GM23338 (cell line): ENCODE data around the gene XIST.

Experiments used
- CREB1 ChIP-seq: fragments of 250-450 bp; sonication (Bioruptor Pico); IDR thresholded peaks from 2 replicates; pipeline ENCODE4 v1.5.0; 2020; ENCODE audit warnings: low read depth, mild to moderate bottlenecking, moderate library complexity
- CTCF ChIP-seq, 2 experiments: fragments of 200-600 bp in 1 of 2; sonication (generic) in 1 of 2; conservative IDR thresholded peaks; 2 replicates each; pipeline versions ENCODE4 v1.5.1 to v1.6.1; 2016 to 2017; ENCODE audit warnings: antibody characterized with exemption in 2 of 2, low read depth in 2 of 2, mild to moderate bottlenecking in 2 of 2, moderate library complexity in 1 of 2
- EZH2 ChIP-seq: fragments of 200-600 bp; sonication (generic); IDR thresholded peaks from one replicate; pipeline ENCODE4 v1.8.0; 2017; ENCODE audit warnings: antibody characterized with exemption, mild to moderate bottlenecking, low read depth; ENCODE audit not compliant: unreplicated experiment
- EZH2phosphoT487 ChIP-seq: fragments of 200-600 bp; sonication (generic); IDR thresholded peaks from one replicate; pipeline ENCODE4 v1.8.1; 2018; ENCODE audit warnings: antibody characterized with exemption; ENCODE audit not compliant: unreplicated experiment
- JUNB ChIP-seq: IDR thresholded peaks from one replicate; pipeline ENCODE4 v1.6.1; 2016; ENCODE audit warnings: antibody characterized with exemption; ENCODE audit not compliant: unreplicated experiment
- NANOG ChIP-seq: IDR thresholded peaks from 2 replicates; pipeline ENCODE4 v1.6.1; 2016; ENCODE audit warnings: antibody characterized with exemption, borderline replicate concordance
- POLR2AphosphoS5 ChIP-seq: IDR thresholded peaks from 2 replicates; pipeline ENCODE4 v1.6.1; 2016; ENCODE audit warnings: antibody characterized with exemption, low read depth
- REST ChIP-seq: IDR thresholded peaks from one replicate; pipeline ENCODE4 v1.6.1; 2018; ENCODE audit warnings: antibody characterized with exemption; ENCODE audit not compliant: unreplicated experiment
- STAT1 ChIP-seq: IDR thresholded peaks from one replicate; pipeline ENCODE4 v1.6.1; 2016; ENCODE audit warnings: antibody characterized with exemption; ENCODE audit not compliant: unreplicated experiment
- ZNF114 ChIP-seq: fragments of 250-450 bp; sonication (Bioruptor Pico); IDR thresholded peaks from 2 replicates; pipeline ENCODE4 v1.5.0; 2020; ENCODE audit warnings: mild to moderate bottlenecking, moderate library complexity
- ZNF331 ChIP-seq: fragments of 250-450 bp; sonication (Bioruptor Pico); IDR thresholded peaks from 2 replicates; pipeline ENCODE4 v1.5.0; 2020; ENCODE audit warnings: low read depth, mild to moderate bottlenecking, moderate library complexity
- ZNF462 ChIP-seq: fragments of 250-450 bp; sonication (Bioruptor Pico); IDR thresholded peaks from 2 replicates; pipeline ENCODE4 v1.5.0; 2020; ENCODE audit warnings: mild to moderate bottlenecking, moderate library complexity
- TF ChIP-seq, protein P1 (sequence below): IDR thresholded peaks from 2 replicates; pipeline ENCODE4 v1.6.1; 2016; ENCODE audit warnings: antibody characterized with exemption

GRCh38 chrX:73831500-73831899, 21.0 kb downstream of the XIST start:
- TF ChIP-seq POLR2AphosphoS5 (no peak), EZH2 (no peak), EZH2phosphoT487 (no peak), CTCF (conservative IDR thresholded peaks at IDR 0.05; ENCODE audit: low read depth in 2 of 2) (no peak), JUNB (no peak), REST (no peak), CREB1 (no peak), ZNF331 (no peak), ZNF462 (CRISPR knock-in tag) (no peak), STAT1 (no peak), ZNF114 (no peak), NANOG (no peak)
- TF ChIP-seq, protein P1, sequence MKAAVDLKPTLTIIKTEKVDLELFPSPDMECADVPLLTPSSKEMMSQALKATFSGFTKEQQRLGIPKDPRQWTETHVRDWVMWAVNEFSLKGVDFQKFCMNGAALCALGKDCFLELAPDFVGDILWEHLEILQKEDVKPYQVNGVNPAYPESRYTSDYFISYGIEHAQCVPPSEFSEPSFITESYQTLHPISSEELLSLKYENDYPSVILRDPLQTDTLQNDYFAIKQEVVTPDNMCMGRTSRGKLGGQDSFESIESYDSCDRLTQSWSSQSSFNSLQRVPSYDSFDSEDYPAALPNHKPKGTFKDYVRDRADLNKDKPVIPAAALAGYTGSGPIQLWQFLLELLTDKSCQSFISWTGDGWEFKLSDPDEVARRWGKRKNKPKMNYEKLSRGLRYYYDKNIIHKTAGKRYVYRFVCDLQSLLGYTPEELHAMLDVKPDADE, result no peak
